ENCODE measurements around the gene CERS4. TPM values are rescaled to one million over a fixed set of nuclear protein-coding genes. Genes with fewer than 3 reads are reported as not detected.
"Not testable (repeated sequence)": the region's sequence is repeated elsewhere in the genome, so short reads cannot be mapped to it uniquely, and the experiment has no call there.

CERS4 gene
- total RNA-seq, 1 experiment from 2014 or later: not detected

DNA sequence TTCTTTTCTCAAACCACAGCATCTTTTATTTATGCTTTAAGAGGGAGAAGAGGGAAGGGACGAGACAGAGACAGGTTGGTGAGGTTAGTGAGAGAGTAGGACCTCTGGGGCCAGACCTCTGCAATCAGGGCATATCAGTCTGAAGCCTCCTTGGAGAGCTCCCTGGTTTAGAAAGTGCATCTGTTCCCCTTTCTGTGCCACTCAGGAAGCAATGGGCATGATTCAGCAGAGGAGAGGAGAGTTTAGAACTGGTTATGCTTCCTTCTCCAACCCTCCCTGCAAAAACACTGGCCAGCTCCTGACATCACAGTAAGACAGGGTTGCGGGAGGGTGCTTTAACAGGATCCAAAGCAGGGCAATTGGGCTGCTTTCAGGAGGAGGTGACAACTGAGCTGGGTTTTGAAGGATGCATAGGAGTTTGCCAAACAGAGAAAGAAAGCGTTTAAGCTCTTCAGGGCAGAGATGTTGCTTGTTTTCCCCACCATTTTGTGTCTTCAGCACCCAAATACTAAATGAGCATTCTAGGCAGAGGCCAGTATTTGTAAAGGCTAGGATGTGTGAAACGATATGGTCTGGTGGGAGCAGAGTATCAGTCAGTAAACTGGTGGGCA is 33.1 kb downstream of the CERS4 start:
- Histone ChIP-seq H3K4me3 (no peak overlapping the region), H3K27ac (no peak overlapping the region), H3K9me3 (replicated peaks) (0 out of 2 replicates have a peak, but pooled peaks cover 3% of the 10 kb centered on the region), H3K36me3 (no peaks in the 10 kb centered on the region), H3K27me3 (replicated peaks) (no peaks in the 10 kb centered on the region), H3K4me1 (replicated peaks) (no peaks in the 10 kb centered on the region)
- DNase-seq (ENCODE audit: low read depth in 1 of 2, low spot score in 2 of 2): no peak

DNA sequence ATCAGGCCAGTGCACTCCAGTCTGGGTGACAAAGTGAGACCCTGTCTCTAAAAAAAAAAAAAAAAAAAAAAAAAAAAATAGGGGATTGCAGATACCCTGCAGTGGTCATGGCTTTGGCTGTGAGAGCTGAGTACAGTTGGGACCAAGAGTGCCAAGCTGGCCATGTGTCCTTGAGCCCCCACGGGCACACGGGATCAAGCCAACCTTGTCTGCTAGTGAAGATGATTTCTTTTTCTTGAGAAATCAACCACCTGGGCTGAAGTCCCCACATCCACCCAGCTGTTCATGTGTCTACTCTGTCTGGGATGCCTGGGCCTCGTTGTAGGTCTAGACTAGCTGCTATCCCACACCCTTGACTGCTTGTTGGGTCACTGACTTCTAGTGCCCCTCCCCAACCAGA is 34.0 kb downstream of the CERS4 start:
- DNase-seq (ENCODE audit: low read depth in 1 of 2, low spot score in 2 of 2): no peak
- no peaks in the 10 kb centered on the region for H3K36me3 ChIP-seq
- no peak overlapping the region for H3K27ac ChIP-seq
- H3K27me3 ChIP-seq (replicated peaks): no peaks in the 10 kb centered on the region
- H3K4me1 ChIP-seq (replicated peaks): no peaks in the 10 kb centered on the region
- H3K4me3 ChIP-seq: no peak overlapping the region
- H3K9me3 ChIP-seq (replicated peaks): 0 out of 2 replicates have a peak, but pooled peaks cover 3% of the 10 kb centered on the region

DNA sequence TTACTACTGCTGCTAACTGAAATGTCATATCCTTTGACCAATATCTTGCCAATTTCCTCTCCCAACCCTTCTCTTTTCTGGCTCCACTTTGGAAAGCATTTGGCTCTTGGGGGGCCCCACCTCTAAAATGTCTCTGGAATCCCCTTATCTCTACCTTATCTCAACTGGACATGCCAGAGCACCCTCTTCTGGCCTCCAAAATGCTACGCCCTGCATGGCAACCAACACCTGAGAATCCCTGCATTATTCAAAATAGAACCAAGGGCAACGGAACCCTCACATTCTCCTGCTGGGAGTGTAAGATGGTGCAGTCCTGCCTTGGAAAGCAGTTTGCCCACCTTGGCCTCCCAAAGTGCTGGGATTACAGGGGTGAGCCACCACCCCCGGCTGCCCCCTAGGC is 35.3 kb downstream of the CERS4 start:
- no peaks in the 10 kb centered on the region for H3K4me1 ChIP-seq (replicated peaks)
- no peaks in the 10 kb centered on the region for H3K27me3 ChIP-seq (replicated peaks)
- no peaks in the 10 kb centered on the region for H3K36me3 ChIP-seq
- 0 out of 2 replicates have a peak, but pooled peaks cover 3% of the 10 kb centered on the region for H3K9me3 ChIP-seq (replicated peaks)
- H3K27ac ChIP-seq: no peak overlapping the region
- no peak for DNase-seq (ENCODE audit: low read depth in 1 of 2, low spot score in 2 of 2)
- no peak overlapping the region for H3K4me3 ChIP-seq

DNA sequence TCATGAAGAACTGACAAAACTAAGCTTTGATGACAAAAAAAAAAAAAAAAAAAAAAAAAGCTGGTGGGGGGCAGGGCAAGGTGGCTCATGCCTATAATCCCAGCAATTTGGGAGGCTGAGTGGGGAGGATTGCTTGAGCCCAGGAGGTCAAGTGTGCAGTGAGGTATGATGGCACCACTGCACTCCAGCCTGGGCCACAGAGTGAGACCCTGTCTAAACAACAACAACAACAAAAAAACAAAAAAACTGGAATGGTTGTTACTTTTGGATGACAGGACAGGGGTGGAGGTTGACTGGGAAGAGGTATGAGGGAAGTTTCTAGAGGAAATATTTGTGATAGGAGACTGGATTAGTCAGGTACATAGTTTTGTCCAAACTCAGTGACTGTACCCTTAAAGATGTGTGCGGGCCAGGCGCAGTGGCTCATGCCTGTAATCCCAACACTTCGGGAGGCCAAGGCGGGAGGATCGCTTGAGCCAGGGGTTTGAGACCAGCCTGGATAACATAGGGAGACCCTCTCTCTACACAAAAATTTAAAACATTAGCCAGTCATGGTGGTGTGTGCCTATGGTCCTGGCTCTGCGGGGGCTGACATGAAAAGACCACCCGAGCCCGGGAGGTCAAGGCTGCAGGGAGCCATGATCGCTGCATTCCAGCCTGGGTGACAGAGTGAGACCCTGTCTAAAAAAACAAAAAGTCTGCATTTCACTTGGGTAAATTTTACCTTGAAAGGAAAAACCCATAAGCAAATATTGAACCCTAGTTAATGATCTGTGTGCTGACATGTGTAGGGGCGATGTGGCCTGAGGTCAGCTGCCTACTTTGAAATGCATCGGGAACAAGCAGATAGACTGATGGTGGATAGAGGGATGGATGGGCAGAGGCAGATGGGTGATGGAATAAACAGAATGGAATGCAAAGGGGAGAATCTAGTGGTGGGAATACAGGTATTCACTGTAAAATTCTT is 37.0 kb downstream of the CERS4 start:
- Histone ChIP-seq H3K4me3 (no peak overlapping the region), H3K27ac (no peak overlapping the region), H3K27me3 (replicated peaks) (peaks cover 2% of the 10 kb centered on the region), H3K36me3 (no peaks in the 10 kb centered on the region), H3K4me1 (replicated peaks) (no peaks in the 10 kb centered on the region), H3K9me3 (replicated peaks) (0 out of 2 replicates have a peak, but pooled peaks cover 3% of the 10 kb centered on the region)
- no peak for DNase-seq (ENCODE audit: low read depth in 1 of 2, low spot score in 2 of 2)

DNA sequence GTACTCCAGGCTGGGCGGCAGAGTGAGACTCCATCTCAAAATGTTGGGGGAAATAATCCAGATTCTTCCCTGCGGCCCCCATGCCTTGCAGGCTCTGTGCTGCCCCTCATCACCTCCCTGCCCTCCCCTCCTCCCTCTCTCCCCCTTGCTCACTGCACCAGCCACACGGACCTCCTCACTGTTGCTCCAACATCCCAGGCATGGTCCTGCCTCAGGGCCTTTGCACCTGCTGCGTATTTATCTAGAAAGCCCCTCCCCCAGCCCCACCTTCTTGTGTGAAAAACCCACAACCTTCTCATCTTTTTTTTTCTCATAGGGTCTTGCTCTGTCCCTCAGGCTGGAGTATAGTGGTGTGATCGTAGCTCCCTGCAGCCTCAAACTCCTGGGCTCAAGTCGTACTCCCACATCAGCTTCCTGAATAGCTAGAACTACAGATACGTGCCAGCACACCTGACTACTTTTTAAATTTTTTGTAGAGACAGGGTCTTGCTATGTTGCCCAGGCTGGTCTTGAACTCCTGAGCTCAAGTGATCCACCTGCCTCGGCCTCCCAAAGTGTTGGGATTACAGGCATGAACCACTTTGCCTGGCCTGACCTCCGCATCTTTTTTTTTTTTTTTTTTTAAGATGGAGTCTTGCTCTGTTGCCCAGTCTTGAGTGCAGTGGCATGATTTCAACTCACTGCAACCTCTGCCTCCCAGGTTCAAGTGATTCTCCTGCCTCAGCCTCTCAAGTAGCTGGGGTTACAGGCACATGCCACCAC is 38.1 kb downstream of the CERS4 start:
- not testable (repeated sequence) for H3K36me3 ChIP-seq; H3K4me1 ChIP-seq (replicated peaks); H3K4me3 ChIP-seq; H3K27ac ChIP-seq; H3K27me3 ChIP-seq (replicated peaks); H3K9me3 ChIP-seq (replicated peaks); DNase-seq (ENCODE audit: low read depth in 1 of 2, low spot score in 2 of 2)

DNA sequence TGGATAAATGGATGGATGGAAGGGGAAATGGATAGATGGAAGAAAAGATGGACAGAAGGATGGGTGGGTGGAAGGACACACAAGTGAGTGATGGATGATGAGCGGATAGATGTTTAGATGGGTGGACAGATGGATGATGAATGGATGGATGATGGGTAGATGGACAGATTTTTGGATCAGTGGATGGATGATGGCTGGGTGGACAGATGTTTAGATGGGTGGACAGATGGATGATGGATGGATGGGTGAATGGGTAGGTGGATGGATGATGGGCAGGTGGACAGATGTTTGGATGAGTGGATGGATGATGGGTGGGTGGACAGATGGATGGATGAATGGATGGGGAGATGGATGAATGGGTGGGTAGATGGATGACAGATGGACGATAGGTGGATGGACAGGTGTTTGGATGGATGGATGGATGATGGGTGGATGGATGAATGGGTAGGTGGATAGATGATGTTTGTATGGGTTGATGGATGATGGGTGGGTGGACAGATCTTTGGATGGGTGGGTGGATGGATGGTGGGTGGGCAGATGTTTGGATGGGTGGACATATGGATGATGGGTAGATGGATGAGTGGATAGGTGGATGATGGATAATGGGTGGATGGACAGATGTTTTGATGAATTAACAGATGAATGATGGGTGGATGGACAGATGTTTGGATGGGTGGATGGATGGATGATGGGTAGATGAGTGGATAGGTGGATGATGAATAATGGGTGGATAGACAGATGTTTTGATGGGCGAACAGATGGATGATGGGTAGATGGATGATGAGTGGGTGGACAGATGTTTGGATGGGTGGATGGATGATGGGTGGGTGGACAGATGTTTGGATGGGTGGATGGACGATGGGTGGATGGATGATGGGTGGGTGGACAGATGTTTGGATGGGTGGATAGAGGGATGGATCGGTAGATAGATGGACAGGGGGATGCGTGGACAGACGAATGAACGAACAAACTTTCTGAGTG is 39.5 kb downstream of the CERS4 start:
- H3K4me3 ChIP-seq: no peak overlapping the region
- no peaks in the 10 kb centered on the region for H3K4me1 ChIP-seq (replicated peaks)
- H3K9me3 ChIP-seq (replicated peaks): 0 out of 2 replicates have a peak, but pooled peaks cover 3% of the 10 kb centered on the region
- no peak for DNase-seq (ENCODE audit: low read depth in 1 of 2, low spot score in 2 of 2)
- H3K27me3 ChIP-seq (replicated peaks): peaks cover 12% of the 10 kb centered on the region
- no peak overlapping the region for H3K27ac ChIP-seq
- no peaks in the 10 kb centered on the region for H3K36me3 ChIP-seq

DNA sequence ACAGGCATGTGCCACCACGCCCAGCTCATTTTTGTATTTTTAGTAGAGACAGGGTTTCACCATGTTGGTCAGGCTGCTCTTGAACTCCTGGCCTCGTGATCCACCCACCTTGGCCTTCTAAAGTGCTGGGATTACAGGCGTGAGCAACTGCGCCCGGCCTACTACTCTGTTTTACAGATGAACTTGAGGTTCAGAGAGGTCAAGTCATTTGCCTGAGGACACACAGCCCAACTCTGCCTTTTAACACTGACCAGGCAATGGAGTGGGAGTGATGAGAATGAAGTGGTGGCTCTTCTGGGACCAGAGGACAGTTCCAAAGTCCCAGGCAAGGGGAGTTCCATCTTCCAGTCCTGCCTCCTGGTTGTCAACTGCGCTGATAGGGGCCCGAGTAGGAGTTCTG is 41.4 kb downstream of the CERS4 start:
- H3K36me3 ChIP-seq: no peaks in the 10 kb centered on the region
- H3K27ac ChIP-seq: no peak overlapping the region
- peaks cover 12% of the 10 kb centered on the region for H3K27me3 ChIP-seq (replicated peaks)
- H3K9me3 ChIP-seq (replicated peaks): no peaks in the 10 kb centered on the region
- DNase-seq (ENCODE audit: low read depth in 1 of 2, low spot score in 2 of 2): no peak
- H3K4me1 ChIP-seq (replicated peaks): no peaks in the 10 kb centered on the region
- no peak overlapping the region for H3K4me3 ChIP-seq

DNA sequence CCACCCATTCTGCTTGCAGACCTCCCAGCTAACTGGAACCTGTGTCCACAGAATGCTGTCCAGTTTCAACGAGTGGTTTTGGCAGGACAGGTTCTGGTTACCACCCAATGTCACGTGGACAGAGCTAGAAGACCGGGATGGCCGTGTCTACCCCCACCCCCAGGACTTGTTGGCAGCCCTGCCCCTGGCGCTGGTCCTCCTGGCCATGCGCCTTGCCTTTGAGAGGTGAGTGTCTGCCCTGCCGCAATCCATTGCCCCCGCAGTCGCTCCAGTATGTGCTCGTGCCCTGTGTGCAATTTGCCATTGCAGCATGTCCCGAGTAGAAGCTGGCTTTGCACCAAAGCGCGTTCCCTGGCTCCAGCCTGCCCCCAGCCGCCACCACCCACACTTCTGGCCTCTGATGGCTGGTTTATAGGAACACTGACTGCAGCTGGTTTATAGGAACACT is 41.9 kb downstream of the CERS4 start:
- no peaks in the 10 kb centered on the region for H3K4me1 ChIP-seq (replicated peaks)
- peaks cover 12% of the 10 kb centered on the region for H3K27me3 ChIP-seq (replicated peaks)
- H3K27ac ChIP-seq: no peak overlapping the region
- DNase-seq (ENCODE audit: low read depth in 1 of 2, low spot score in 2 of 2): no peak
- no peak overlapping the region for H3K4me3 ChIP-seq
- no peaks in the 10 kb centered on the region for H3K36me3 ChIP-seq
- H3K9me3 ChIP-seq (replicated peaks): no peaks in the 10 kb centered on the region

DNA sequence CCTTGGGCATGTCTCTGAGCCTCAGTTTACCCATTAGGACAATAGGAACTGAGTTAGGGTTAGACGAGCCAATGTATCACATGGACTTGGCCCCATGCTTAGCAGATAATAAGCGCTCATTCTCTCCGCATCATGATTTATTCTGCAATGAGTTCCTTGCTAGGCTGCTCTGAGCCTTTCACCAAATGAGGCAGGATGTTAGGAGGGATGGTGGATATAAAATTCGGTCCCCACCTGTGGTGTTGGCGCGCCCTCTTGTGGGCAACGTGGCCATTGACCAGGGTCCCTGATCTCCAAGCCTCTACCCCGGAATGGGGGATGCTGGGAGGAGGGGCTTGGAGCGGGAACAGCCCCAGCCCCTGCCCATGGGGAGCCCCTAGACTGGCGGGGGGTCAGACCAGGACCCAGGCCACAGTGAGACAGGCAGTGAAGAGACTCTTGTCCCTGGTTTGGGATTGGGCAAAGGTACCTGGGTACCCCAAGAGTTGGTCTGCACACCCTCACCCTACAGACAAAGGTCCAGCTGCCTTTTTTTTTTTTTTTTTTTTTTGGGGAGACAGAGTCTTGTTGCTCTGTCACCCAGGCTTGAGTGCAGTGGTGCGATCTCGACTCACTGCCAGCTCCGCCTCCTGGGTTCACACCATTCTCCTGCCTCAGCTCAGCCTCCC is 43.9 kb downstream of the CERS4 start:
- no peak overlapping the region for H3K4me3 ChIP-seq
- H3K27ac ChIP-seq: no peak overlapping the region
- peak; percentile 54 to 78 for DNase-seq (ENCODE audit: low read depth in 1 of 2, low spot score in 2 of 2)
- H3K27me3 ChIP-seq (replicated peaks): peaks cover 12% of the 10 kb centered on the region
- H3K36me3 ChIP-seq: no peaks in the 10 kb centered on the region
- H3K9me3 ChIP-seq (replicated peaks): no peaks in the 10 kb centered on the region
- H3K4me1 ChIP-seq (replicated peaks): no peaks in the 10 kb centered on the region

DNA sequence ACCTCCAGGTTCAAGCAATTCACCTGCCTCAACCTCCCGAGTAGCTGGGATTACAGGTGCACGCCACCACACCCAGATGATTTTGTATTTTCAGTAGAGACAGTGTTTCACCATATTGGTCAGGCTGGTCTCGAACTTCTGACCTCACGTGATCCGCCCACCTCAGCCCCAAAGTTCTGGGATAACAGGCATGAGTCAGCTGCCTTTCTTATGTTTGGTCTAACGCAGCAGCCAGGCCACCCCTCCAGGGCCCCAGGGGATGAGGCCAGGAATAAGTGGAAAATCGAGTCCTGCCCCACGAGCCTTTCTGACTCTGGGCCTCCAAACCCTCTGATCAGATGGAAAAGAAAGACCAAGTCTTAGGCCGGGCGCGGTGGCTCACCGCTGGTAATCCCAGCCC is 44.5 kb downstream of the CERS4 start:
- no peaks in the 10 kb centered on the region for H3K4me1 ChIP-seq (replicated peaks)
- no peak overlapping the region for H3K4me3 ChIP-seq
- no peak for DNase-seq (ENCODE audit: low read depth in 1 of 2, low spot score in 2 of 2)
- no peak overlapping the region for H3K27ac ChIP-seq
- no peaks in the 10 kb centered on the region for H3K36me3 ChIP-seq
- peaks cover 12% of the 10 kb centered on the region for H3K27me3 ChIP-seq (replicated peaks)
- no peaks in the 10 kb centered on the region for H3K9me3 ChIP-seq (replicated peaks)

DNA sequence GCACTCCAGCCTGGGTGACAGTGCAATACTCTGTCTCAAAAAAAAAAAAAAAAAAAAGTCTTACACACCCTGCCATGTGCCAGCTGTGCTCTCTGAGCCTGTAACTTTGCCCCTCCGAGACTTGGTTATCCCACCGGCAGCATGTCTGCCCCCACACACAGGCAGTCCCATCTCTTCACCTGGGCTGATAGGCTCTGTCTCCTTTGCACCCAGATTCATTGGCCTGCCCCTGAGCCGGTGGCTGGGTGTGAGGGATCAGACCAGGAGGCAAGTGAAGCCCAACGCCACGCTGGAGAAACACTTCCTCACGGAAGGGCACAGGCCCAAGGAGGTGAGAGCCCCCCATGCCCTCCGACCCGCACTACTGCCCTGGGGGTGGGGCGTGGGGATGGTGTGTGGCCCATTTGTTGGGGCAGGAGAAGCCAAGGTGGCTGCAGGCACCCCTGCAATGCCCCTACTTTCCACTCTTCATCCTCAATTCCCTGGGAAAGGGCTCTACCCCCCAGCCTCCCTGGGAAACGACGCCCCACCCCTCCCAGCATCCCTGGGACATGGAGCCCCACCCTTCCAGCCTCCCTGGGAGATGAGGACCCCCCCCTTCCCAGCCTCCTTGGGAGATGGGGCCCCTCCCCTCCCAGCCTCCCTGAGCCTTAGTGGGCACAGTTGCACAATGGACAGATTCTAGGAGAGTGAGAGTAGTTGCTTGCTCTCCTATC is 45.3 kb downstream of the CERS4 start:
- Histone ChIP-seq H3K27me3 (replicated peaks) (peaks cover 12% of the 10 kb centered on the region), H3K27ac (no peak overlapping the region), H3K36me3 (no peaks in the 10 kb centered on the region), H3K4me1 (replicated peaks) (no peaks in the 10 kb centered on the region), H3K4me3 (no peak overlapping the region), H3K9me3 (replicated peaks) (no peaks in the 10 kb centered on the region)
- no peak for DNase-seq (ENCODE audit: low read depth in 1 of 2, low spot score in 2 of 2)

Data from SJSA1 (cell line).